Activated naive CD4-positive, alpha-beta T cell treated with anti-CD3 and anti-CD28 coated beads, Interleukin-2, amount 50 U/mL, for 24 hours (primary cell): ENCODE results near the gene RBM44.
"Not testable (repeated sequence)": the region's sequence is repeated elsewhere in the genome, so short reads cannot be mapped to it uniquely, and the experiment has no call there.

Experiments
- H3K27ac Mint-ChIP-seq: one replicate; pipeline ENCODE4 v1.8.0; 2021; ENCODE audit warnings: mild to moderate bottlenecking, mixed read lengths
- H3K27me3 Mint-ChIP-seq: one replicate; pipeline ENCODE4 v1.8.0; 2021; ENCODE audit warnings: mixed read lengths
- H3K36me3 Mint-ChIP-seq: one replicate; pipeline ENCODE4 v1.8.0; 2021; ENCODE audit warnings: mixed read lengths
- H3K4me1 Mint-ChIP-seq: one replicate; pipeline ENCODE4 v1.8.0; 2021; ENCODE audit warnings: mixed read lengths
- H3K4me3 Mint-ChIP-seq: one replicate; pipeline ENCODE4 v1.8.0; 2021; ENCODE audit warnings: mild to moderate bottlenecking, mixed read lengths
- H3K9me3 Mint-ChIP-seq: one replicate; pipeline ENCODE4 v1.8.0; 2021; ENCODE audit warnings: mixed read lengths

RBM44 gene, protein sequence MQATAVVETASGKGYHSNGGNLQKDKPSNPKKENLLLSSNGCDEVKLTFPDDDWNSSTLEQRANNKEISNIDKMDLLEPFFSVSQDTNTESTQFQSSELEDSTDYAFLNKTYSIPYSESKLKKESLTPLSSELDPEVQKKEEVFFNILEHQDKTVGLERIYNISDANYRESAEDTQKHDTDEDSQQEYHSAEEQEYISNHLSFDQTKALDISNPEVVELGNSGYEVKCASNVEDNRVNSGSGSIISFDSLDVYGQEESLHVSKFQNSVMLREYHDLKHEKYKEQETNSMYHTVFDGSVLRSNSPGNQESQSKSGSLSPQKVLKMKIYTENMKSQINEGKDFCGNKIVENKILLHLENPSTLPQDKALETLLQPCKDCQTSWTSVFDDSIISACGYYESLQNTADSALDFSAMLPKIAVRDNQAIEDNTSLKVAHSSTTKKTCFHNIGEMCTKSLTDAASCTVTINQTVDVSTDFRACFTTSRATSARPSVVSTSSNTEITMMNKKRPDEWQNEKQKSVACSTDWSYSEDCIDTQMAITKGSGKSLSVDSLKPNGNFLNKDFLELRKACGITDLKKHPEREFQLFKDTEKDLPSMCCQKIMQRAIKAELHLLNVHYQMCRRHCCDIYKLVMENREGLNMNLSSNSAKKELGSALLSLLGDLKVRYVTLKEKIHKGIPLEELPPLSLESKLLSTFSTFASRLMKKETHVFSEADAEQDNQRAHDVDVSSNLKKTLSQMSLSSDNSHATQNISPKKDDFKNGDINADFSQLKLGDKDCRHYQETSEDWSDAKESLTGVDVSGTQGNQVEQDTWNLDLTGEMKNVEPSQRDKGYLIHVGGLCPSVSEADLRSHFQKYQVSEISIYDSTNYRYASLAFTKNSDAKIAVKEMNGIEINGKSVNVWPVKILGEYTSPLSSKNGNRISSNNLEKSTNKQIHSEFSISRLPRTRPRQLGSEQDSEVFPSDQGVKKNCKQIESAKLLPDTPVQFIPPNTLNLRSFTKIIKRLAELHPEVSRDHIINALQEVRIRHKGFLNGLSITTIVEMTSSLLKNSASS

DNA sequence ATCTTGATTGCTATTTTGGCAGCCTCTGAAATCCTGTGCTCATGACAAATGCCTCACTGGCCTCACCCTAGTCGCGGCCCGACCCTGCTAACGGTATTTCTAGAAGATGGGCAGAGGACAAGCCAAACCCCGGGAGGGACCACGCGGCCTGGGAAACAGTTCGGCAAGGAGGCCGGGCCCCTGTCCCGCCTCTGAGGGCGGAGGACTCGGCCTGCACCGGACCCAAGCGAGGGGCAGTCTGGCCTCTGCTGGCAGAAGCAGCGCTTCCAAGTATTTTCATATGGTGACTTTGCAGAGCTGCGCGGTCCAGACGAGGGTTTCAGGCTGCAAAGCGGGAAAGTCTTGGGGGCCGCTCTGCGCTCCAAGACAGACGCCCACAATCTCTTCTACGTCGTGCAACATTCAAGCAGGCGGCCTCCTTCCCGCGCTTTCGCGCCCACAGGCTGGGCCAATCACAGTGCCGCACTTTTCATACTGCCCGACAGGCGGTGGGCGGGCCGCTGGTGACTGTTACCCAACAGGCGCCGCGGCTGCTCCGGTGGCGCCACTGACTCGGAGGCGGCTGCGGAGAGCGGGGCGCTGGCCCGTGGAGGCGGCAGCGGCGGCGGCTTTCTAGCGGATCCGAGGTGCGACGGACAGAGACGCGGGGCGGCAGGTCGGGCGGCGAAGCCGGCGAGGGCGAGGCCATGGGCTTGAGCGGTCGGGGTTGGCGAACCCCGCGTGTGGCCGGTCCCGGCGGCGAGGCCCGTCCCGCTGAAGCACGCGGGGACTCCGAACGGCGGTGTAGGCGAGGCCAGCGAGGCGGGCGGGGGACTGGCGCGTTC lies at the start of gene RBM44:
Gene RBM44 (plus strand): TSS at position 544 of the 824 bp plus-strand sequence. CDS start 14,831 bp downstream, outside the sequence.
- no peaks in the 10 kb centered on the region for H3K27me3 Mint-ChIP-seq
- no peak within 1 kb of the TSS for H3K27ac Mint-ChIP-seq
- no peaks in the 10 kb centered on the region for H3K4me1 Mint-ChIP-seq
- H3K36me3 Mint-ChIP-seq = no peaks in the 10 kb centered on the region
- H3K4me3 Mint-ChIP-seq = no peak within 1 kb of the TSS
- no peaks in the 10 kb centered on the region for H3K9me3 Mint-ChIP-seq

DNA sequence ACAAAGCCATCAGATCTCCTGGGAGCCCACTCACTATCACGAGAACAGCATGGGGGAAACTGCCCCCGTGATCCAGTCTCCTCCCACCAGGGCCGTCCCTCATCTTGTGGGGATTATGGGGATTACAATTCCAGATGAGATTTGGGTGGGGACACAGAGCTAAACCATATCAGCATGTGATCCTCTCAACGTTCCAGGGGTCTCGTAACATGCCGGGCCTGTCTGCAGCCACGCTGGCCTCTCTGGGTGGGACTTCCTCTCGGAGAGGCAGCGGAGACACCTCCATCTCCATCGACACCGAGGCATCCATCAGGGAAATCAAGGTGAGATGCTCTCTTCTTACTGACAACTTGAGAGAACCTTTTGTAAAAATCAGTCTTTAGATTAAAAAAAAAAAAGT lies 49.6 kb upstream of the RBM44 start:
- H3K36me3 Mint-ChIP-seq = peaks cover 20% of the 10 kb centered on the region
- no peaks in the 10 kb centered on the region for H3K27me3 Mint-ChIP-seq
- no peaks in the 10 kb centered on the region for H3K9me3 Mint-ChIP-seq
- no peak overlapping the region for H3K4me3 Mint-ChIP-seq
- H3K27ac Mint-ChIP-seq = no peak overlapping the region
- peaks cover 19% of the 10 kb centered on the region for H3K4me1 Mint-ChIP-seq

DNA sequence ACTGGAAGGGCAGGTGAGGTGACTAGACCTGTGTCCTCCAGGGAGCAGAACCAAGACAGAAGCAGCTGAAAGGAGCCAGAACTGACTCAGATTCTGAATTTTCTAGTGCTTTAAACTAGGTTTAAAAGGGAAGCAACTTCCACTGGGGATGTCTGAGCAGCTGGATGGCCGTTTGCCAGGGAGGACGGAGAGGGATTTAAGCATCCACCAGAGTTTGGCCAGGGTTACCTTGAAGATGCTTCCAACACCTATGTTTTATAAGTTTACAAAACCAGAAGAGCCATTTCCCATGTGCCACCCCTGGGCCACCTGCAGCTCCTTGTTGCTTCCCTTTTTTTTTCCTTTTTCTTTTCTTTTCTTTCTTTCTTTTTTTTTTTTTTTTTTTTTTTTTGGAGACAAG lies 48.6 kb upstream of the RBM44 start:
- H3K27ac Mint-ChIP-seq = no peak overlapping the region

GRCh38 chr2:237750441-237750840 lies 48.1 kb upstream of the RBM44 start:
- not testable (repeated sequence) for H3K4me3 Mint-ChIP-seq, H3K27me3 Mint-ChIP-seq, H3K27ac Mint-ChIP-seq, H3K9me3 Mint-ChIP-seq
- Mint-ChIP-seq H3K4me1 (peaks cover 10% of the 10 kb centered on the region), H3K36me3 (peaks cover 16% of the 10 kb centered on the region)

More for the DNA sequence above, 48.6 kb upstream of the RBM44 start:
- H3K27me3 Mint-ChIP-seq = no peaks in the 10 kb centered on the region
- H3K36me3 Mint-ChIP-seq = peaks cover 18% of the 10 kb centered on the region
- H3K4me3 Mint-ChIP-seq = no peak overlapping the region
- no peaks in the 10 kb centered on the region for H3K9me3 Mint-ChIP-seq
- H3K4me1 Mint-ChIP-seq = peaks cover 13% of the 10 kb centered on the region

- H3K4me3 Mint-ChIP-seq = no peak overlapping the region
- no peaks in the 10 kb centered on the region for H3K27me3 Mint-ChIP-seq
- peak overlapping the region; percentile 46 for H3K27ac Mint-ChIP-seq
- peaks cover 23% of the 10 kb centered on the region for H3K36me3 Mint-ChIP-seq
- H3K9me3 Mint-ChIP-seq = no peaks in the 10 kb centered on the region
- peaks cover 10% of the 10 kb centered on the region for H3K4me1 Mint-ChIP-seq
Observed at GRCh38 chr2:237752761-237753165, 45.8 kb upstream of the RBM44 start.

GRCh38 chr2:237754182-237754581 lies 44.4 kb upstream of the RBM44 start:
- no peaks in the 10 kb centered on the region for H3K9me3 Mint-ChIP-seq
- no peak overlapping the region for H3K4me3 Mint-ChIP-seq
- H3K27me3 Mint-ChIP-seq = no peaks in the 10 kb centered on the region
- no peak overlapping the region for H3K27ac Mint-ChIP-seq
- peaks cover 10% of the 10 kb centered on the region for H3K4me1 Mint-ChIP-seq
- H3K36me3 Mint-ChIP-seq = peaks cover 21% of the 10 kb centered on the region

DNA sequence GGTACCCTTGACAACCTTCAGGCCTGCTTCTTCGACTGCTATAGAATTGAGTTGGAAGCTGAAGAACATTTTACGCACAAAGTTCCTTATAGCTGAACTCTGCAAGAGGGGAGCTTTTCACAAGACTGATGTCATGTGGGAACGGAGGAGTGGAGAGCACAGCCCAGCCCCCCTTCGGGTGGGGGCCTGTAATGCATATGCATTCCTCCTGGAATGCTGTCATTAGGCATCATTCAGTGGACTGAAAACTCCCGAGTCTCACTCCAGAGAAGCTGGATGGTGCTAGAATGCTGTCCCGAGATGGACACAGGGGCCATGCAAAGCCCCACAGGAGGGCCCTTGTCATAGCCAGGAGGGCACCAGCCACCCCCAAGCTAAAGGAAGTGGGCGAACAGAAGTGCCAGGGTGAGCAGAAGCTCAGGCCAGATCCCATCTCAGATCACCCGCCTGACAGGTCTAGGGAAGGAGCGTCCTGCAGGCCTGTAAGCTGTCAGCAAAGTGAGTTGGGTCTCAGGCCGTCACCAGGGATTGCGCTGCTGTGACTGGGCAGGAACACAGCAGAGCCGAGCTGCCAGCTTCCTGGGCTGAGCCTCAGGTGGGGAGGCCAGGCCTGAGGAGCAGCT lies 43.8 kb upstream of the RBM44 start:
- Mint-ChIP-seq H3K9me3 (no peaks in the 10 kb centered on the region), H3K4me3 (no peak overlapping the region), H3K36me3 (peaks cover 17% of the 10 kb centered on the region), H3K27ac (no peak overlapping the region), H3K4me1 (peaks cover 10% of the 10 kb centered on the region), H3K27me3 (no peaks in the 10 kb centered on the region)

- Mint-ChIP-seq H3K9me3 (no peaks in the 10 kb centered on the region), H3K4me3 (no peak overlapping the region), H3K4me1 (peaks cover 5% of the 10 kb centered on the region), H3K27me3 (no peaks in the 10 kb centered on the region), H3K36me3 (peaks cover 22% of the 10 kb centered on the region), H3K27ac (no peak overlapping the region)
Observed at GRCh38 chr2:237757616-237758015, 41.0 kb upstream of the RBM44 start.

- H3K27me3 Mint-ChIP-seq = no peaks in the 10 kb centered on the region
- H3K4me1 Mint-ChIP-seq = peaks cover 2% of the 10 kb centered on the region
- no peaks in the 10 kb centered on the region for H3K9me3 Mint-ChIP-seq
- H3K27ac Mint-ChIP-seq = no peak overlapping the region
- no peak overlapping the region for H3K4me3 Mint-ChIP-seq
- peaks cover 20% of the 10 kb centered on the region for H3K36me3 Mint-ChIP-seq
Observed at GRCh38 chr2:237758185-237758584, 40.4 kb upstream of the RBM44 start.

GRCh38 chr2:237759176-237759575 lies 39.4 kb upstream of the RBM44 start:
- H3K9me3 Mint-ChIP-seq = no peaks in the 10 kb centered on the region
- H3K4me1 Mint-ChIP-seq = no peaks in the 10 kb centered on the region
- peaks cover 23% of the 10 kb centered on the region for H3K36me3 Mint-ChIP-seq
- no peak overlapping the region for H3K27ac Mint-ChIP-seq
- no peaks in the 10 kb centered on the region for H3K27me3 Mint-ChIP-seq
- H3K4me3 Mint-ChIP-seq = no peak overlapping the region

DNA sequence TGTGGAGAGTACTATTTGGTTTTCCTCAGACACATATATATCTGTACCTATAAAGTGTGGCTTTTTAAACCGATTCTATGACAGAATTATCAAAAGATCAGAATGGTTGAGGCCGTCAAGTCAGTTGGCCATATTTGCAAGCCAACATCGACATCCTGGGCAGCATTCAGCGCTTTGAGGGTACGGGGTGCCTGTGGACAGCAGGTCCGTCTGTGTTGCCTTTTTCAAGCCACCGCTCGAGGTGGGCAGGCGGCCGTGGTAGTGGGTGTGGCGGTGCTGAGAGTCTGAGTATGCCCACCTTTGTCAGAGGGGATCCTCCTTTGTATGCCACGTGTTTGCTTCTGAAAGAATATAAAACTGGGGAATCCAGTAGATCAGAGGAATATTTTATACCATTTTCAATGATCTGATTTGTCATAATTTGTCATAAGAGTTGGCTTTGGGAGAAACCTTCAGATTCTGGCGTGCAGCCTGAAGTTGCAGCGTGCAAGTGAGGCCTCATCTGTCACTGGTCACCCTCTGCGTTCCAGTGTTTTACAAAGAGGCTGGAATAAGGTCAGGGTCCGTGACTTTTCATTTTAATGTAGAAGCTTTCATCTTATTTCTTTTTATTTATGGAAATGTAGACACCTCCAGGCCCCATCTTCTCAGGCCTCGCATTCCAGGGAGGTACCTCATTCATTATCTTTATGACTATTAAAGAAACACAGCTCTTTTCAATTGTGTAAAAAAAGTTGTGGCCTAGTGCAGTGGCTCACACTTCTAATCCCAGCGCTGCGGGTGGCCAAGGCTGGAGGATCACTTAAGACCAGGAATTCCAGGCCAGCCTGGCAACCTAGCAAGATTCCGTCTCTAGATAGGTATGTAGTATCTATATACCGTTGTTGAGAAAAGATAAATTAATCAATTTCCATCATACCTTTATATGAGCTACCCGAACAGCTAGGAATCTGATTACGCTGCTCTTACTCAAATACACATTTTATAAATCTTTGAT lies 37.8 kb upstream of the RBM44 start:
- Mint-ChIP-seq H3K4me1 (no peaks in the 10 kb centered on the region), H3K9me3 (no peaks in the 10 kb centered on the region), H3K27me3 (no peaks in the 10 kb centered on the region), H3K36me3 (peaks cover 23% of the 10 kb centered on the region), H3K4me3 (no peak overlapping the region), H3K27ac (no peak overlapping the region)

DNA sequence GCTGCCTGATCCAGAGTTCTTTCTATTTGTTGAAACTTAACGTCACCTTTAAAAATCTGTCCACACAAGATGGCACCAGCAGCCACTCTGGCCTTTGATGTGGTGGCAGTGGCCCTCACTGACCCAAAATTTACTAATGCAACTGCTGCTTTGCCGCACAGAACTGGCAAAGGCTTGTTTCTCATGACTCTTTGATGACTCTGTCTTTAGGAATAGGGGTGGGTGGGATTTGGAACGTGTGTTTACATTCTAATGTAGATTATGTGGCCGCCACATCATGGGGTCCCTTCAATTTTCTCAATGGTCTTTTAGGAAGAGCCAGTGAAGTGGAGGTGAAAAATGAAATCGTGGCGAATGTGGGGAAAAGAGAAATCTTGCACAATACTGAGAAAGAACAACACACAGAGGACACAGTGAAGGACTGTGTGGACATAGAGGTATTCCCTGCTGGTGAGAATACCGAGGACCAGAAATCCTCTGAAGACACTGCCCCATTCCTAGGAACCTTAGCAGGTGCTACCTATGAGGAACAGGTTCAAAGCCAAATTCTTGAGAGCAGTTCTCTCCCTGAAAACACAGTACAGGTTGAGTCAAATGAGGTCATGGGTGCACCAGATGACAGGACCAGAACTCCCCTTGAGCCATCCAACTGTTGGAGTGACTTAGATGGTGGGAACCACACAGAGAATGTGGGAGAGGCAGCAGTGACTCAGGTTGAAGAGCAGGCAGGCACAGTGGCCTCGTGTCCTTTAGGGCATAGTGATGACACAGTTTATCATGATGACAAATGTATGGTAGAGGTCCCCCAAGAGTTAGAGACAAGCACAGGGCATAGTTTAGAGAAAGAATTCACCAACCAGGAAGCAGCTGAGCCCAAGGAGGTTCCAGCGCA lies 36.0 kb upstream of the RBM44 start:
- H3K27me3 Mint-ChIP-seq, H3K9me3 Mint-ChIP-seq, H3K4me1 Mint-ChIP-seq, H3K4me3 Mint-ChIP-seq, H3K27ac Mint-ChIP-seq: not testable (repeated sequence)
- peaks cover 16% of the 10 kb centered on the region for H3K36me3 Mint-ChIP-seq

- H3K36me3 Mint-ChIP-seq = peaks cover 17% of the 10 kb centered on the region
- no peak overlapping the region for H3K4me3 Mint-ChIP-seq
- no peaks in the 10 kb centered on the region for H3K4me1 Mint-ChIP-seq
- H3K27ac Mint-ChIP-seq = no peak overlapping the region
- H3K9me3 Mint-ChIP-seq = no peaks in the 10 kb centered on the region
- H3K27me3 Mint-ChIP-seq = no peaks in the 10 kb centered on the region
Observed at GRCh38 chr2:237763812-237764211, 34.8 kb upstream of the RBM44 start.
